ENCODE data around the gene ADRM1.

GRCh38 chr20:62349556-62350097 is 46.8 kb downstream of the ADRM1 start:
- TF ChIP-seq EZH2 (IDR thresholded peaks at IDR 0.05) (no peak), CTCF (IDR thresholded peaks at IDR 0.05) (no peak)

Measured in neural progenitor cell (in vitro differentiated cells).